Activated CD8-positive, alpha-beta memory T cell treated with anti-CD3 and anti-CD28 coated beads for 48 hours (primary cell): ENCODE data around the gene FAM13A.
"Not testable (repeated sequence)": the region's sequence is repeated elsewhere in the genome, so short reads cannot be mapped to it uniquely, and the experiment has no call there.

ENCODE experiments used
- DNase-seq, 3 experiments: peaks; one replicate each; pipeline ENCODE4 v3.0.0-alpha.2; 2020; ENCODE audit warnings: low read depth in 2 of 3, low spot score in 2 of 3

FAM13A gene

GRCh38 chr4:89000844-89001360 lies 56.1 kb downstream of the FAM13A start:
- DNase-seq, result no peak

GRCh38 chr4:89000382-89000781 lies 56.6 kb downstream of the FAM13A start:
- DNase-seq, result no peak

DNA sequence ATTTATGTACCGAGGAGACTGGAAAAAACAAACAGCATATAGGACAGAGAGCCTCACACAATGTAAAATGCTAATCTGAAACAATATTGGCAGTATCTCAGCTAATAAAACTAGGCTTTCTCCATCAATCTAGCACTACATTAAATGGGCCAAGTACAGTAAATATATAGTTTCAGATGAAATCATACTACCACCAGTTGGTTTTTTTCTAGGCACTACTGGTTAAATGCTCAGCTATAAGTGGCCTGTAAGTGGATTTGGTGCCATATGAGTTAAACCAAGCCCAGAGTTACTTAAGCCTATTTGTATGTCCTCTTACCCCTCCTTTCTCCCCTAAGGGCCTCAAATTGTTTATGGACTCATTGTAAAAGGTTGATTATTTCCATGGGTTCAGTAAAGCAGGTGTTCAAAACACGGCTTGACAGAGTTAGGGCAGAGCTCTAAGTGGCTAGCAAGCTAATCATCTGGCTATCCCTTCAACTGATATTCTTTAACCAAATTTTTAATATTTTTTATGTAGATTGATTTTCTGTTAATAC lies 57.5 kb downstream of the FAM13A start:
- no peak for DNase-seq

DNA sequence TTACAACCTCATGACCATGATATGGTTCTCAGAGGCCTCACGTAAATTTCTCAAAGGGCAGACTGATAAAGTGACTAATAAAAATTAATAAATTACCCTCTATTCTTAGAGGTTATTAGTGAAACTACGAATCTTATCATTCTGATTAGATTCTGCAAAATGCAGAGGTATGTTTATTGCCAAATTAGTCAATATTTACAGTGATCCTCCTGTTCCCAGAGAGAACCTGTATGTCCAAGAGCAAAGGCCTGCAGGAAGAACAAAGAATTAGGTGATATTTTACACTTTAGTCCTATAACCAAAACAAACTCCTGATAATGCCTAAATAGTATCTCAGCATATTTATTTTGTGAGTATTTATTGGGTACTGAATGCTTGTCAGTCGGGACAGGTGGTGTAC lies 58.1 kb downstream of the FAM13A start:
- DNase-seq, result no peak

- no peak for DNase-seq
These were observed 59.0 kb downstream of the FAM13A start for GRCh38 chr4:88998001-88998400.

- DNase-seq, result no peak
These were observed 61.1 kb downstream of the FAM13A start for GRCh38 chr4:88995874-88996273.

GRCh38 chr4:88995257-88995656 lies 61.7 kb downstream of the FAM13A start:
- DNase-seq, result not testable (repeated sequence)

GRCh38 chr4:88993246-88993645 lies 63.7 kb downstream of the FAM13A start:
- no peak for DNase-seq

DNA sequence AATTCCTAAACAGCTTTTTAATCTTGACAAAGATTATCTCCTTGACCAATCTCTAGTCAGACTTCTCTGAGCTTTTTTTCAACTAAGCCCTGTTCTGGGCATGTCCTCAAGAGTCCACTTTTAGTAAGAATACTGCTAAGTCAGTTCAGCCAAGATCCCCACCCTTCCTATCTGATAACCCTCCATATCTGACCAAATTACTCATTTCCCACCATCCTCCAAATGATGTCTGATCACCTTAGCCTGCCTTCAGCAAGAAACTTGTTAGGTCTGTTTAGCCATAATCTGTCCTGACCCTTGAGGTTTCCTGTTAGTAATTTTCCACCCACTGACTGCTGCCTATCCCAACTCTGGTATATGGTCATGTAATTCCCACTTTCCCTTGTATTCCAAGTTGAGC lies 65.2 kb downstream of the FAM13A start:
- no peak for DNase-seq

- DNase-seq, result no peak
These were observed 67.0 kb downstream of the FAM13A start for GRCh38 chr4:88989990-88990389.

GRCh38 chr4:88985088-88985773 lies 71.8 kb downstream of the FAM13A start:
- no peak for DNase-seq

- no peak for DNase-seq
These were observed 74.2 kb downstream of the FAM13A start for GRCh38 chr4:88982757-88983156.

DNA sequence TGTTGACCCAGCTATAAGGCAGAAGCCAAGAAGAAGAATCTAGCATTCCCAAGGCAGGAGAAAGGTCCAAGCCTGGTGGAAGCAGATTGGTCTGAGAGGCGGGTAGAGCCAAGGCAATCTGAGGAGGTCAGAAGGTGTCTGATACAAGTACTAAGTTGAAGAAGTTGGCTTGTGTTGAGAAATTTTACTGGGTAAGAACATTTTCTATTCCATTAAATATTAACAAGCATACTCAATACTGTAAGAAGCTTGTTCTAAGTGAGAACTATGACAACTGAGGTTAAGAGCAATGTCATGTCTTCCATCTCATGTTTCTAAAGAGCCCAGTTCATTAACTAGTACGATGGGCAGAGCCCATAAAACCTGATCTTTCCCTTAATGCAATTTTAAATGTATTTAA lies 75.0 kb downstream of the FAM13A start:
- no peak for DNase-seq

DNA sequence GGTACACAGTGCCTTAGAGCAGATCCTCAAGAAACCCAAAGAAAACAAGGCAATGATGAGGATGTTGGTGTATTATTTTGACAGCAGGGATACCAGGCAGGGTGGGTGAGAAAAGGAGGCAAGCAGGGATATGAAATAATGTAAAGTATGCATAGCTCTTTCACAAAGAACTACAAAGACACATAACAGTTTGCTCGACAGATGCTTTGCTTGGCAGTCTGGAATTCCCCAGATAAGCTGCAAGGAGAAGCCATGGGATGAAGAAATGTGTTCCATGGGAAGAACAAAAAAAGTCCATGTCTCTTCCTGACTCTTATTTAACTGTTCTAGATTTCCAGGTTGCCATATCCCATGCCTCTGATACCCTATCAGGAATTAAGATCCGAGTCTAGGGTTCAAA lies 75.4 kb downstream of the FAM13A start:
- DNase-seq, result no peak

DNA sequence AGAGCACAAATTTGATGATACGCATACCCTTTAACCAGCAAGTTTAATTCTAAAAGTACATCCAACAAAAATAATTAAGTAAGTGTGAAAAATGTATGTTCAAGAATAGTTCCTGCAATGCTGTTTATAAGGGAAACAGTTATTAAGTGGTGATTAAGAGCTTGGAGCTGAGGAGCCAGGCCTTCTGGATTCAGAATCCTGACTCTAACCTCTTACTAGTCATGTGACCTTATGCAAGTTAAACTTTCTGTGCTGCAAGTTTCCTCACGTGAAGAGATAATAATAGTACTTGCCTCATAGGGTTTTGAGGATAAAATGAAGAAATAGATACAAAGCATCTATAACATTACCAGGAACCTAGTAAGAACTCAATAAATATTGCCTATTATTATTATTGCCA lies 77.7 kb downstream of the FAM13A start:
- DNase-seq, result no peak

DNA sequence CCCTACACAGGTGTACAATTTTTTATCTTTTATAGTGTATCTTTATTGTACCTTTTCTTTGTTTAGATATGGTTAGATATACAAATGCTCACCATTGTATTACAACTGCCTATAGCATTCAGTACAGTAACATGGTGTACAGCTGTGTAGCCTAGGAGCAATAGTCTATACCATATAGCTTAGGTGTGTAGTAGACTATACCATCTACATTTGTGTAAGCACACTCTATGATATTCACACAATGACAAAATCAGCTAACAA lies 80.3 kb downstream of the FAM13A start:
- DNase-seq, result no peak

GRCh38 chr4:88975958-88976774 lies 80.8 kb downstream of the FAM13A start:
- DNase-seq, result no peak

GRCh38 chr4:88971536-88971935 lies 85.4 kb downstream of the FAM13A start:
- DNase-seq, result no peak

- DNase-seq, result no peak
These were observed 87.2 kb downstream of the FAM13A start for GRCh38 chr4:88969746-88970145.

GRCh38 chr4:88969271-88969670 lies 87.7 kb downstream of the FAM13A start:
- no peak for DNase-seq

DNA sequence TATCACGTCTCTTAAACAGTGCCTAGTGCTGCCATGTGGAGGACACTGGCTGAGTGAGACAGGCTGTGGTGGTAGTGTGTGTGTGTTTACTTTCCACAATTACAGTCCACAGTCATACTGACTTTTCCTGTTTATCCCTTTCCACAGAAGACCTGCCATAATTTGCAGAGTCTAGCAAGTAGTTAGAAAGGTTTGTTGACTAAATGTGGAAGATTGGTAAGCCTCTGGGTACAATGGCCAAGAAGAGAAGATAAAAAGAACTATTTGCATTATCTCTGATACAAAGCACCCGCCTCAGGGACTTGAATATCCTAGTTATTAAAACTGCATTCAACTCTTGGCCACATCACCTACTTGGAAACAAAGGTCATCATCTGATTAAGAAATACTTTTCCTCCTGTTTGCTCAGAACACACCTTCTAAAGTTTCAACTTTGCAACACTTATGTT lies 89.1 kb downstream of the FAM13A start:
- DNase-seq, result no peak

GRCh38 chr4:88965053-88965452 lies 91.9 kb downstream of the FAM13A start:
- DNase-seq, result no peak
